GM23338 (cell line): ENCODE measurements around the gene PKLR. TPM values are rescaled to one million over a fixed set of nuclear protein-coding genes. Genes with fewer than 3 reads are reported as not detected.

Source experiments
- ATAC-seq: fragments of 200-7000 bp; cut with Tn5 transposase; 3 replicates; pipeline ENCODE4 v1.9.1; 2020
- DNase-seq: peaks from one replicate; pipeline ENCODE4 v3.0.0-alpha.2; 2015; ENCODE audit warnings: low spot score
- H2AFZ ChIP-seq: fragments of 200-600 bp; sonication (generic); 2 replicates; pipeline ENCODE4 v1.8.0; 2016; ENCODE audit warnings: antibody characterized with exemption, mild to moderate bottlenecking, moderate library complexity
- H3F3A ChIP-seq: fragments of 200-600 bp; sonication (generic); replicated peaks from 2 replicates; pipeline ENCODE4 v1.8.0; 2017; ENCODE audit warnings: antibody characterized with exemption, mixed run types, low read depth
- H3K27ac ChIP-seq: fragments of 200-600 bp; sonication (generic); 2 replicates; pipeline ENCODE4 v1.6.1; 2016; ENCODE audit warnings: low read depth
- H3K27me3 ChIP-seq: fragments of 200-600 bp; sonication (generic); 2 replicates; pipeline ENCODE4 v1.8.0; 2016; ENCODE audit warnings: mild to moderate bottlenecking, mixed run types, moderate library complexity; ENCODE audit not compliant: insufficient read depth
- H3K36me3 ChIP-seq: fragments of 200-600 bp; sonication (generic); 2 replicates; pipeline ENCODE4 v1.8.0; 2016; ENCODE audit warnings: mild to moderate bottlenecking; ENCODE audit not compliant: insufficient read depth
- H3K4me1 ChIP-seq: fragments of 200-600 bp; sonication (generic); 2 replicates; pipeline ENCODE4 v1.8.0; 2016; ENCODE audit warnings: mild to moderate bottlenecking, moderate library complexity; ENCODE audit not compliant: insufficient read depth
- H3K4me2 ChIP-seq: fragments of 200-600 bp; sonication (generic); 2 replicates; pipeline ENCODE4 v1.7.1; 2017; ENCODE audit warnings: mixed run types
- H3K4me3 ChIP-seq: fragments of 200-600 bp; sonication (generic); 2 replicates; pipeline ENCODE4 v1.6.1; 2016; ENCODE audit warnings: mixed run types
- H3K79me2 ChIP-seq: fragments of 200-600 bp; sonication (generic); replicated peaks from 2 replicates; pipeline ENCODE4 v1.8.0; 2017; ENCODE audit warnings: mild to moderate bottlenecking; ENCODE audit not compliant: insufficient read depth
- H3K9me2 ChIP-seq: fragments of 200-600 bp; sonication (generic); 2 replicates; pipeline ENCODE4 v1.8.0; 2017; ENCODE audit not compliant: insufficient read depth
- H4K20me1 ChIP-seq: fragments of 200-600 bp; sonication (generic); replicated peaks from 2 replicates; pipeline ENCODE4 v1.8.0; 2017; ENCODE audit warnings: mild to moderate bottlenecking; ENCODE audit not compliant: insufficient read depth
- H3K27ac Mint-ChIP-seq: 2 replicates; pipeline ENCODE4 v1.8.0; 2020; ENCODE audit warnings: inconsistent platforms, mild to moderate bottlenecking, moderate library complexity, mixed read lengths
- H3K27me3 Mint-ChIP-seq: 3 replicates; pipeline ENCODE4 v1.8.0; 2022; ENCODE audit warnings: low read depth, mild to moderate bottlenecking, moderate library complexity, mixed read lengths, inconsistent platforms; ENCODE audit not compliant: insufficient read depth, poor library complexity
- H3K36me3 Mint-ChIP-seq: 3 replicates; pipeline ENCODE4 v1.8.0; 2021; ENCODE audit warnings: low read depth, mild to moderate bottlenecking, inconsistent platforms, moderate library complexity, mixed read lengths
- H3K4me1 Mint-ChIP-seq: 3 replicates; pipeline ENCODE4 v1.8.0; 2020; ENCODE audit warnings: mild to moderate bottlenecking, inconsistent platforms, mixed read lengths
- H3K4me3 Mint-ChIP-seq: 3 replicates; pipeline ENCODE4 v1.8.0; 2021; ENCODE audit warnings: moderate library complexity, mild to moderate bottlenecking, inconsistent platforms, mixed read lengths
- H3K9me3 Mint-ChIP-seq: 3 replicates; pipeline ENCODE4 v1.8.0; 2020; ENCODE audit warnings: moderate library complexity, mild to moderate bottlenecking, inconsistent platforms, mixed read lengths
- EZH2 ChIP-seq: fragments of 200-600 bp; sonication (generic); IDR thresholded peaks from one replicate; pipeline ENCODE4 v1.8.0; 2017; ENCODE audit warnings: antibody characterized with exemption, mild to moderate bottlenecking, low read depth; ENCODE audit not compliant: unreplicated experiment
- EZH2phosphoT487 ChIP-seq: fragments of 200-600 bp; sonication (generic); IDR thresholded peaks from one replicate; pipeline ENCODE4 v1.8.1; 2018; ENCODE audit warnings: antibody characterized with exemption; ENCODE audit not compliant: unreplicated experiment
- REST ChIP-seq: IDR thresholded peaks from one replicate; pipeline ENCODE4 v1.6.1; 2018; ENCODE audit warnings: antibody characterized with exemption; ENCODE audit not compliant: unreplicated experiment
- ZNF462 ChIP-seq: fragments of 250-450 bp; sonication (Bioruptor Pico); IDR thresholded peaks from 2 replicates; pipeline ENCODE4 v1.5.0; 2020; ENCODE audit warnings: mild to moderate bottlenecking, moderate library complexity
- polyA plus RNA-seq: library from polyadenylated mRNA; unstranded; fragments of >200 nt; fragmentation: Nextera tagmentation; extraction: Ambion mirVana; gene quantifications from 2 replicates; pipeline ENCODE4 v1.2.1, GENCODE V29; 2016
- total RNA-seq: library from RNA; depleted of rRNA; stranded (reverse); fragments of >200 nt; shearing (Covaris generic); gene quantifications from 2 replicates; pipeline ENCODE4 v1.2.3, GENCODE V29; 2014

Gene PKLR
- total and polyA plus RNA-seq, 2 experiments from 2014 or later = 2.0 to 3.7 TPM

GRCh38 chr1:155266553-155266952 is 34.7 kb downstream of the PKLR start:
- DNase-seq (no peak), ATAC-seq (no peak)
- Histone ChIP-seq H3K79me2 (peaks cover 20% of the 10 kb centered on the region), H3K27ac (no peak overlapping the region), H3K27me3 (no peaks in the 10 kb centered on the region), H3F3A (peaks cover 76% of the 10 kb centered on the region), H3K4me3 (no peak overlapping the region), H3K36me3 (peaks cover 76% of the 10 kb centered on the region), H3K9me2 (no peaks in the 10 kb centered on the region), H4K20me1 (peaks cover 21% of the 10 kb centered on the region), H2AFZ (no peak overlapping the region), H3K4me2 (no peak overlapping the region), H3K4me1 (0 out of 2 replicates have a peak, but pooled peaks cover under 1% of the 10 kb centered on the region)
- peaks cover 89% of the 10 kb centered on the region for H3K36me3 Mint-ChIP-seq
- H3K4me1 Mint-ChIP-seq = peaks cover 10% of the 10 kb centered on the region; the same call in 2 of the 3 replicates
- H3K4me3 Mint-ChIP-seq = no peak overlapping the region
- TF ChIP-seq EZH2phosphoT487 (no peak), ZNF462 (no peak)
- peaks cover 14% of the 10 kb centered on the region for H3K27me3 Mint-ChIP-seq
- peaks cover 7% of the 10 kb centered on the region; the same call in 1 of the 3 replicates for H3K9me3 Mint-ChIP-seq
- no peak overlapping the region for H3K27ac Mint-ChIP-seq

- DNase-seq = no peak
- peaks cover 59% of the 10 kb centered on the region for H3K36me3 ChIP-seq
- H3K4me2 ChIP-seq = 0 out of 2 replicates have a peak overlapping the region, but pooled peaks have one; percentile 18
- peaks cover 72% of the 10 kb centered on the region for H3K36me3 Mint-ChIP-seq
- H3K27me3 Mint-ChIP-seq = peaks cover 15% of the 10 kb centered on the region
- peaks cover 14% of the 10 kb centered on the region for H3K4me1 Mint-ChIP-seq
- H3K9me3 Mint-ChIP-seq = peaks cover 7% of the 10 kb centered on the region; the same call in 1 of the 3 replicates
- H3K27me3 ChIP-seq = no peaks in the 10 kb centered on the region
- H4K20me1 ChIP-seq = 0 out of 2 replicates have a peak, but pooled peaks cover 11% of the 10 kb centered on the region
- H3K79me2 ChIP-seq = peaks cover 10% of the 10 kb centered on the region
- no peaks in the 10 kb centered on the region for H3K9me2 ChIP-seq
- 0 out of 2 replicates have a peak overlapping the region, but pooled peaks have one; percentile 81 for H3K27ac Mint-ChIP-seq
- no peak for ATAC-seq
- H2AFZ ChIP-seq = no peak overlapping the region
- no peak overlapping the region for H3K4me3 ChIP-seq
- no peak overlapping the region; the same call in 2 of the 3 replicates for H3K4me3 Mint-ChIP-seq
- peak overlapping the region; percentile 81 for H3K27ac ChIP-seq
- peaks cover 9% of the 10 kb centered on the region for H3K4me1 ChIP-seq
- peaks cover 59% of the 10 kb centered on the region for H3F3A ChIP-seq
- TF ChIP-seq REST (no peak), EZH2 (no peak)
Measured at GRCh38 chr1:155263067-155263466, 38.2 kb downstream of the PKLR start.
